ENCODE data around the gene TSR3. TPM values are rescaled to one million over a fixed set of nuclear protein-coding genes. Genes with fewer than 3 reads are reported as not detected.
A peak's percentile ranks its signal among the peaks of the same experiment; 100 is the strongest.

TSR3 gene
- total and polyA plus RNA-seq, 2 of the 13 experiments (the other 11 are each of a cell fraction or from before 2014, with no cell fraction given) = 24.2 to 51.0 TPM

DNA sequence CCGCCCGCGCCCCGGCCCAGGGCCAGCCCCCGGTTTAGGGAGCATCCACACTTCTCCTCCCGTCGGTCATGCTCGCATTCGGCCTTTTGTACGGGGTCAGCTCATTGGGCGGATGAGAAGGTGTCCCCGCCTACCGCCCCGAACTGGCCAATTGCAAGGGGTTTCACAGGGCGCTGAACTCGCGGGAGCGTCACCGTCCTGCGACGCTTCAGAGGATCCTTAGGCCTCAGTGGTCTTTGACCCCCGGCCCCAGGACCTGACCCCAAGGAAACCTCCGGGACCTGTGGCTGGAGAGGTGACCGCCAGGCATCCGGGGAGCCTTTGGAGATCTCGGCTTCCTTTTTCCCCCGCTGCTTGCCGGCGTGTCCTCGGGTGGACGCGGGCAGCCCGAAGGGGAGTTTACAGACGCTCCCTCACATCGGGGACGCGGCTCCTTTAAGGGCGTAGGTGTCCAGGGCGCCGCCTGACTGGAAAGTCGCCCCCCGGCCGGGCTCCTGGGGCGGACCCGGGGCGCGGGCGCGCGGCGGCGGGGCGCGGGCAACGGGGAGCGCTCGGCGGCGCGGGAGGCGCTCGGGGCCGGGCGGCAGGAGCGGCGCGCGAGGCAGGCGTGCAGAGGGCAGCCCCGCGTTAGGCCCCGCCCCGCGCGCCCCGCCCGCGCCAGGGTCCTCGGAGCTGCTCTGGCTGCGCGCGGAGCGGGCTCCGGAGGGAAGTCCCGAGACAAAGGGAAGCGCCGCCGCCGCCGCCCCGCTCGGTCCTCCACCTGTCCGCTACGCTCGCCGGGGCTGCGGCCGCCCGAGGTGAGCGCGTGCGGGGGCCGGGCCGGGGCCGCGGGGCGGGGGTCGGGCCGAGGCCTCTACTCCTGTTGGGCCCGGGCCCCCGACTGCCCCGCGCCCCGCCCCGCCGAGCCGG, 42.4 kb downstream of the TSR3 start, which contains the start of gene UBE2I (continued):
- peak; percentile 80 for TF ChIP-seq PATZ1 (CRISPR knock-in tag; IDR thresholded peaks at IDR 0.05)
- TF ChIP-seq GATAD2A (CRISPR knock-in tag; IDR thresholded peaks at IDR 0.05) = peak; percentile 11; the same call in 1 of the 2 replicates
- TF ChIP-seq SP1 (IDR thresholded peaks at IDR 0.05) = no peak
- peak; percentile 94 for TF ChIP-seq SP1 (CRISPR knock-in tag; IDR thresholded peaks at IDR 0.05)
- 0 out of 2 replicates have a peak, but pooled peaks have one; percentile 22 for TF ChIP-seq MEIS2 (CRISPR knock-in tag; IDR thresholded peaks at IDR 0.05)
- TF ChIP-seq, protein P1, sequence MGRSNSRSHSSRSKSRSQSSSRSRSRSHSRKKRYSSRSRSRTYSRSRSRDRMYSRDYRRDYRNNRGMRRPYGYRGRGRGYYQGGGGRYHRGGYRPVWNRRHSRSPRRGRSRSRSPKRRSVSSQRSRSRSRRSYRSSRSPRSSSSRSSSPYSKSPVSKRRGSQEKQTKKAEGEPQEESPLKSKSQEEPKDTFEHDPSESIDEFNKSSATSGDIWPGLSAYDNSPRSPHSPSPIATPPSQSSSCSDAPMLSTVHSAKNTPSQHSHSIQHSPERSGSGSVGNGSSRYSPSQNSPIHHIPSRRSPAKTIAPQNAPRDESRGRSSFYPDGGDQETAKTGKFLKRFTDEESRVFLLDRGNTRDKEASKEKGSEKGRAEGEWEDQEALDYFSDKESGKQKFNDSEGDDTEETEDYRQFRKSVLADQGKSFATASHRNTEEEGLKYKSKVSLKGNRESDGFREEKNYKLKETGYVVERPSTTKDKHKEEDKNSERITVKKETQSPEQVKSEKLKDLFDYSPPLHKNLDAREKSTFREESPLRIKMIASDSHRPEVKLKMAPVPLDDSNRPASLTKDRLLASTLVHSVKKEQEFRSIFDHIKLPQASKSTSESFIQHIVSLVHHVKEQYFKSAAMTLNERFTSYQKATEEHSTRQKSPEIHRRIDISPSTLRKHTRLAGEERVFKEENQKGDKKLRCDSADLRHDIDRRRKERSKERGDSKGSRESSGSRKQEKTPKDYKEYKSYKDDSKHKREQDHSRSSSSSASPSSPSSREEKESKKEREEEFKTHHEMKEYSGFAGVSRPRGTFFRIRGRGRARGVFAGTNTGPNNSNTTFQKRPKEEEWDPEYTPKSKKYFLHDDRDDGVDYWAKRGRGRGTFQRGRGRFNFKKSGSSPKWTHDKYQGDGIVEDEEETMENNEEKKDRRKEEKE (IDR thresholded peaks at IDR 0.05) = no peak
- TF ChIP-seq ZMAT5 (CRISPR knock-in tag; IDR thresholded peaks at IDR 0.05; ENCODE audit: borderline replicate concordance, low read depth) = no peak
- no peak for TF ChIP-seq CHCHD3 (CRISPR knock-in tag; IDR thresholded peaks at IDR 0.05)
- no peak for TF ChIP-seq FOXK2 (IDR thresholded peaks at IDR 0.05)
- 0 out of 2 replicates have a peak, but pooled peaks have one; percentile 76 for TF ChIP-seq SMAD9 (CRISPR knock-in tag; IDR thresholded peaks at IDR 0.05)
- TF ChIP-seq MIER3 (CRISPR knock-in tag; IDR thresholded peaks at IDR 0.05; ENCODE audit: borderline replicate concordance) = peak; percentile 26; the same call in 1 of the 2 replicates
- TF ChIP-seq SAP130 (CRISPR knock-in tag; IDR thresholded peaks at IDR 0.05; ENCODE audit: low read depth) = peak; percentile 46
- TF ChIP-seq PHF5A (CRISPR knock-in tag; IDR thresholded peaks at IDR 0.05; ENCODE audit: low read depth, unreplicated experiment) = no peak
- TF ChIP-seq EEA1 (CRISPR knock-in tag; IDR thresholded peaks at IDR 0.05; ENCODE audit: borderline replicate concordance) = no peak
- peak; percentile 35; the same call in 1 of the 2 replicates for TF ChIP-seq ZBTB3 (CRISPR knock-in tag; IDR thresholded peaks at IDR 0.05; ENCODE audit: borderline replicate concordance, low read depth)
- TF ChIP-seq NFKB2 (CRISPR knock-in tag; IDR thresholded peaks at IDR 0.05; ENCODE audit: borderline replicate concordance) = peak; percentile 65; the same call in 1 of the 2 replicates
- peak; percentile 96; the same call in 1 of the 2 replicates for TF ChIP-seq ZNF558 (CRISPR knock-in tag; IDR thresholded peaks at IDR 0.05; ENCODE audit: borderline replicate concordance)
- 0 out of 2 replicates have a peak, but pooled peaks have one; percentile 26 for TF ChIP-seq AHDC1 (CRISPR knock-in tag; IDR thresholded peaks at IDR 0.05; ENCODE audit: borderline replicate concordance)
